HEK293 (cell line): Measurements from ENCODE around the gene METTL25B.

Experiments
- CTCF ChIP-seq: fragments of 450-650 bp; formaldehyde crosslinking; IDR thresholded peaks from 2 replicates; pipeline ENCODE4 v1.5.1; 2016; ENCODE audit warnings: missing biosample characterization, missing genetic modification characterization
- FEZF1 ChIP-seq: fragments of 450-650 bp; formaldehyde crosslinking; IDR thresholded peaks from 2 replicates; pipeline ENCODE4 v1.5.1; 2016; ENCODE audit warnings: missing biosample characterization, missing genetic modification characterization
- HIC1 ChIP-seq: fragments of 450-650 bp; formaldehyde crosslinking; IDR thresholded peaks from 2 replicates; pipeline ENCODE4 v1.5.1; 2016; ENCODE audit warnings: missing biosample characterization, missing genetic modification characterization
- KLF1 ChIP-seq: fragments of 450-650 bp; formaldehyde crosslinking; IDR thresholded peaks from 2 replicates; pipeline ENCODE4 v1.5.1; 2016; ENCODE audit warnings: missing biosample characterization, missing genetic modification characterization
- PRDM4 ChIP-seq: fragments of 450-650 bp; formaldehyde crosslinking; IDR thresholded peaks from 2 replicates; pipeline ENCODE4 v1.5.1; 2017; ENCODE audit warnings: missing biosample characterization, missing genetic modification characterization
- ZBTB10 ChIP-seq: fragments of 450-650 bp; formaldehyde crosslinking; IDR thresholded peaks from 2 replicates; pipeline ENCODE4 v1.5.1; 2016; ENCODE audit warnings: missing biosample characterization, missing genetic modification characterization
- ZFP3 ChIP-seq: fragments of 450-650 bp; formaldehyde crosslinking; IDR thresholded peaks from 2 replicates; pipeline ENCODE4 v1.5.1; 2016; ENCODE audit warnings: low read depth, missing biosample characterization, missing genetic modification characterization
- ZNF132 ChIP-seq: fragments of 450-650 bp; formaldehyde crosslinking; IDR thresholded peaks from 2 replicates; pipeline ENCODE4 v1.5.1; 2017; ENCODE audit warnings: missing biosample characterization, missing genetic modification characterization, borderline replicate concordance
- ZNF155 ChIP-seq: fragments of 450-650 bp; formaldehyde crosslinking; IDR thresholded peaks from 2 replicates; pipeline ENCODE4 v1.5.1; 2016; ENCODE audit warnings: missing biosample characterization, missing genetic modification characterization
- ZNF354C ChIP-seq: fragments of 450-650 bp; formaldehyde crosslinking; IDR thresholded peaks from 2 replicates; pipeline ENCODE4 v1.5.1; 2016; ENCODE audit warnings: missing biosample characterization, missing genetic modification characterization, low read depth, borderline replicate concordance
- ZNF510 ChIP-seq: fragments of 450-650 bp; formaldehyde crosslinking; IDR thresholded peaks from 2 replicates; pipeline ENCODE4 v1.5.1; 2018; ENCODE audit warnings: mild to moderate bottlenecking, missing genetic modification characterization, missing biosample characterization; ENCODE audit not compliant: insufficient replicate concordance
- ZNF701 ChIP-seq: fragments of 450-650 bp; formaldehyde crosslinking; IDR thresholded peaks from 2 replicates; pipeline ENCODE4 v1.5.1; 2016; ENCODE audit warnings: missing biosample characterization, missing genetic modification characterization

GRCh38 chr1:156717351-156717750, 10.9 kb upstream of the METTL25B start:
- no peak for TF ChIP-seq CTCF
- no peak for TF ChIP-seq ZNF701 (tag by site-specific recombination)
- no peak for TF ChIP-seq ZNF354C (tag by site-specific recombination)
- TF ChIP-seq FEZF1 (tag by site-specific recombination): no peak
- TF ChIP-seq ZBTB10 (tag by site-specific recombination): no peak
- TF ChIP-seq ZNF510: no peak
- TF ChIP-seq ZNF132: no peak
- TF ChIP-seq ZNF155: no peak
- no peak for TF ChIP-seq HIC1 (tag by site-specific recombination)
- TF ChIP-seq PRDM4 (tag by site-specific recombination): no peak
- TF ChIP-seq KLF1: no peak
- TF ChIP-seq ZFP3 (tag by site-specific recombination): no peak
